ENCODE results near the gene CHD1L.

CHD1L gene

DNA sequence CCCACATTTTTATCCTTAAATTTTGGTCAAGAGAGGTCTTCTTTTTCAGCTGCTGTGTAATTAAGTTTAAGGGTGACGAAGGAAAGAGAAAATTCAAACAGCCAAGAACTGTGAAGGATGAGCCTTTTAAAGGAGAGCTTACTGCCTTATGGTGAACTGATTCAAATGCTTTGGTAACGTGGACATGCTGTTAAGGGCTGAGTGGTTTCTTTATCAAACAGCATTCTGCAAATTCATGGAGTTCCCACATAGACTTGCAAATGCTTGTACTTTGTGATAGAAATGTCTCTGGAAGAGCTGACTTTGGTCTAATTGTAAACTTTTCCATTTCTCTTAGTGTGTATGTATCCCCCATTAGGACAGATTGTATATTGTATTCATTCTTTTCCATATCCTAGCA, 93.8 kb downstream of the CHD1L start:
- H3K36me3 ChIP-seq: no peaks in the 10 kb centered on the region
- no peak overlapping the region for H3K4me3 ChIP-seq
- intact Hi-C loops (cut with DNase I; ENCODE audit: low total_unique reads): no loop called here

DNA sequence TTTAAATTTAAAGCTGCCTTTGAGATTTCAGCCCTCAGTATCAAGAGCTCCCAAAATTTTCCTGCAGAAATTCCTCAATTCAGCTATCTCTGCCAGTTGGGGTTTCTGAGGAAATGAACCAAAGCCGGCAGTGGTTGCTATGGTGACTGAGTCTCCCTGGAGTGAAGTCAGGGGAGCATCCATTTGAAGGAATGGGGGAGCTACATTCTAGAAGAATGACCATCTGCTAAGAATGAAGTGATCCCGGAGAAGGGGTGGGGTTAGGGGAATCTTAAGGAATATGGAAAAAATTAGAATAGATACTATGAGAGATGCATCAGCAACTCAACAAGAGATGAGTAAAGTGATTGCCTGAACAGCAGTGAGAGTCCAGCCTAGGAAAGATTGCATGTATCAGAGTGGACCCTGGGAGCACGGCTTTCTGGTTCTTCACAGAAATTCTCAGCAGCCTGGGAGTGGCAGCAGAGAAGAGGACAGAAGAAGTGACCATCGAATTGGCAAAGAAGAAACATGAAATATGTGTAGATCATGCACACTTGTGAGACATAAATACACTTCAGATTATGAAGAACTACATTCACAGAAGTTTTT, 94.7 kb downstream of the CHD1L start:
- Histone ChIP-seq H3K36me3 (no peaks in the 10 kb centered on the region), H3K27ac (no peak overlapping the region), H3K4me3 (no peak overlapping the region), H3K27me3 (no peaks in the 10 kb centered on the region), H3K9me3 (no peaks in the 10 kb centered on the region), H3K4me1 (no peaks in the 10 kb centered on the region)
- intact Hi-C loops (cut with DNase I; ENCODE audit: low total_unique reads): no loop called here
- TF ChIP-seq, protein P1, sequence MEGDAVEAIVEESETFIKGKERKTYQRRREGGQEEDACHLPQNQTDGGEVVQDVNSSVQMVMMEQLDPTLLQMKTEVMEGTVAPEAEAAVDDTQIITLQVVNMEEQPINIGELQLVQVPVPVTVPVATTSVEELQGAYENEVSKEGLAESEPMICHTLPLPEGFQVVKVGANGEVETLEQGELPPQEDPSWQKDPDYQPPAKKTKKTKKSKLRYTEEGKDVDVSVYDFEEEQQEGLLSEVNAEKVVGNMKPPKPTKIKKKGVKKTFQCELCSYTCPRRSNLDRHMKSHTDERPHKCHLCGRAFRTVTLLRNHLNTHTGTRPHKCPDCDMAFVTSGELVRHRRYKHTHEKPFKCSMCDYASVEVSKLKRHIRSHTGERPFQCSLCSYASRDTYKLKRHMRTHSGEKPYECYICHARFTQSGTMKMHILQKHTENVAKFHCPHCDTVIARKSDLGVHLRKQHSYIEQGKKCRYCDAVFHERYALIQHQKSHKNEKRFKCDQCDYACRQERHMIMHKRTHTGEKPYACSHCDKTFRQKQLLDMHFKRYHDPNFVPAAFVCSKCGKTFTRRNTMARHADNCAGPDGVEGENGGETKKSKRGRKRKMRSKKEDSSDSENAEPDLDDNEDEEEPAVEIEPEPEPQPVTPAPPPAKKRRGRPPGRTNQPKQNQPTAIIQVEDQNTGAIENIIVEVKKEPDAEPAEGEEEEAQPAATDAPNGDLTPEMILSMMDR (IDR thresholded peaks at IDR 0.05): no peak
- DNase-seq: no peak

More for the DNA sequence above, 93.8 kb downstream of the CHD1L start:
- no peaks in the 10 kb centered on the region for H3K9me3 ChIP-seq
- TF ChIP-seq, protein P1 (IDR thresholded peaks at IDR 0.05): no peak
- no peaks in the 10 kb centered on the region for H3K4me1 ChIP-seq
- no peak overlapping the region for H3K27ac ChIP-seq
- no peak for DNase-seq
- H3K27me3 ChIP-seq: no peaks in the 10 kb centered on the region

DNA sequence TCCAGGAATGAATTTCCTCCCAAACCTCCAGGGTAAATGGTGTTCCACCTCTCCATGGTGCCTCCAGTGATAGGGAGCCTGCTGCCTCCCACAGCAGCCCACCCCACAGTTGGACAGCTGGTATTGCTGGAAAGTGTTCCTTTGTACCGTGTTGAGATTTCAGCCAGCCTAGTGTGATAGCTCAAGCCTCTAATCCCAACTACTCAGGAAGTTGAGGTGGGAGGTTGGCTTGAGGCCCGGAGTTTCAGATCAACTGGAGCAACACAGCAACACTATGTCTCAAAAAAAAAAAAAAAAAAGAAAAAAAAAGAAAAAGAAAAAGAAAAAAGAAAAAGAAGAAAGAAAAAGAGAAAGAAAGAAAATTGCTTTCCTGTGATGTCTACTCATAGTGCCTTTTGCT, 96.1 kb downstream of the CHD1L start:
- DNase-seq: no peak
- Histone ChIP-seq H3K36me3 (no peaks in the 10 kb centered on the region), H3K27me3 (no peaks in the 10 kb centered on the region), H3K4me1 (no peaks in the 10 kb centered on the region), H3K4me3 (no peak overlapping the region), H3K27ac (no peak overlapping the region), H3K9me3 (no peaks in the 10 kb centered on the region)
- intact Hi-C loops (cut with DNase I; ENCODE audit: low total_unique reads): no loop called here
- TF ChIP-seq, protein P1 (IDR thresholded peaks at IDR 0.05): no peak

GRCh38 chr1:147341246-147341645, 98.8 kb downstream of the CHD1L start:
- no peaks in the 10 kb centered on the region for H3K27me3 ChIP-seq
- H3K4me1 ChIP-seq: no peaks in the 10 kb centered on the region
- H3K9me3 ChIP-seq: no peaks in the 10 kb centered on the region
- no peak overlapping the region for H3K27ac ChIP-seq
- DNase-seq: no peak
- TF ChIP-seq, protein P1 (IDR thresholded peaks at IDR 0.05): no peak
- H3K36me3 ChIP-seq: no peaks in the 10 kb centered on the region
- H3K4me3 ChIP-seq: no peak overlapping the region
- intact Hi-C loops (cut with DNase I; ENCODE audit: low total_unique reads): no loop called here
